ENCODE measurements around the gene OBSL1.

- TF ChIP-seq, protein P1, sequence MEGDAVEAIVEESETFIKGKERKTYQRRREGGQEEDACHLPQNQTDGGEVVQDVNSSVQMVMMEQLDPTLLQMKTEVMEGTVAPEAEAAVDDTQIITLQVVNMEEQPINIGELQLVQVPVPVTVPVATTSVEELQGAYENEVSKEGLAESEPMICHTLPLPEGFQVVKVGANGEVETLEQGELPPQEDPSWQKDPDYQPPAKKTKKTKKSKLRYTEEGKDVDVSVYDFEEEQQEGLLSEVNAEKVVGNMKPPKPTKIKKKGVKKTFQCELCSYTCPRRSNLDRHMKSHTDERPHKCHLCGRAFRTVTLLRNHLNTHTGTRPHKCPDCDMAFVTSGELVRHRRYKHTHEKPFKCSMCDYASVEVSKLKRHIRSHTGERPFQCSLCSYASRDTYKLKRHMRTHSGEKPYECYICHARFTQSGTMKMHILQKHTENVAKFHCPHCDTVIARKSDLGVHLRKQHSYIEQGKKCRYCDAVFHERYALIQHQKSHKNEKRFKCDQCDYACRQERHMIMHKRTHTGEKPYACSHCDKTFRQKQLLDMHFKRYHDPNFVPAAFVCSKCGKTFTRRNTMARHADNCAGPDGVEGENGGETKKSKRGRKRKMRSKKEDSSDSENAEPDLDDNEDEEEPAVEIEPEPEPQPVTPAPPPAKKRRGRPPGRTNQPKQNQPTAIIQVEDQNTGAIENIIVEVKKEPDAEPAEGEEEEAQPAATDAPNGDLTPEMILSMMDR (IDR thresholded peaks at IDR 0.05), result no peak
- no peak for TF ChIP-seq EZH2 (IDR thresholded peaks at IDR 0.05; ENCODE audit: borderline replicate concordance, insufficient read depth, low read depth, low read length, poor library complexity, severe bottlenecking)
Observed at GRCh38 chr2:219576505-219577388, 5.4 kb upstream of the OBSL1 start.
